GM20431 (cell line): ENCODE data around the gene MAP2K5.

Source experiments
- in situ Hi-C: fragments of 300-500 bp; cut with MseI, MboI; formaldehyde crosslinking; loops from one replicate; pipeline ENCODE4 v1.15.0; 2020; ENCODE audit warnings: low sequenced_read_pairs; ENCODE audit not compliant: unreplicated experiment

Gene MAP2K5

DNA sequence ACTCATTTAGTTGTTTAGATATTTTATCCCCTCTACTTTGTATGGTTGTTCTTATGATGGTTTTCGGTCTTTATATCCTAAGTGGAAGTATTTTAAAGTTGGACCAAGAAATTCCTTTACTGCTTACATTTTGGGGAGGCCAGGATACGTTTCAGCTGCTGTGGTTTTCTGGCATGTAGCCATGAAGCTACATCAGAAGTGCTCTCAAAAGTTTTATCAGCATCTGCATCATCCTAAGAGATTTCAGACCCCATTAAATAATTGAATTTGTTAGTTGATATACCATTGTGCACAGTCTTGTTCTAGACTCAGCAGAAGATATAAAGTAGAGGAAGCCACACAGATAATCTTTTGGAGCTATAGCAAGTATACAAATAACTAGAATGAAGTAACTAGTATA is 232.7 kb downstream of the MAP2K5 start:
- in situ Hi-C loops: no loop called here

DNA sequence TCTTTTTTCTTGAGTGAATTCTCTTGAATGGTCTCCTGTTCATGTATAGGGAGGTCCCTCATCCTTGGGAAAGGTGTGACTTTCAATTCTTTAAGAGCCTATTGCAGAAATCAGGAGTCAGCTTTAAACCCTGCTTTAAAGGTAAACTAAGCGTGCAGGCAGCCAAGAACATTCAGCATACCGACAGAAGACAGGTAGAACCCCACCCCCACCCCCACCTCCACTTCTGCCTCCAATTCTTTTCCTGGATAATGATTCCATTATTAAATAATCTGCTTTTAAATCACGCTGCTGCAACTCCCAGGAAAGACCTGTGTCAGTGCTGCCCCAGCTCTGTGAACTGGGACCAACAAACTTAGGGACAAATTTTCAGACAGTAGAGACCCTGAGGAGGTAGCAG is 233.5 kb downstream of the MAP2K5 start:
- in situ Hi-C loops: no loop called here

DNA sequence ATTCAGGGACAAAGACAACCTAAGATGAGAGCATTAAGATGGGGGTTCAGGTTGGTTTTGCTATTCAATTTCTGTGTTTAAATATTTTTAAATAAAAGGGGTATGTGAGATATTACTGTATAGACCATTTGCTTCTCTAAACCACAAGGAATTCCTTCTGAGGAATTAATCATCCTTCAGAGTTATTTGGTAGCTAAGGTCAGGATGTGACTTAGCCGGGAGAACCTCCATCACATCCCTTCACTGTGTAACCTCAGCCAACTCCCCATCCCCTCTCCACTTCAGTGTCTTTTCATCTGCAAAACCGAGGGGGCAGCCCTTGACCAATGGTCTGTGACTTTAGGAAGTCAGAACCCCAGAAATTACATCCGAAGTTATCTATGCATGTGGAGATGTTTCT is 234.1 kb downstream of the MAP2K5 start:
- in situ Hi-C loops: no loop called here

DNA sequence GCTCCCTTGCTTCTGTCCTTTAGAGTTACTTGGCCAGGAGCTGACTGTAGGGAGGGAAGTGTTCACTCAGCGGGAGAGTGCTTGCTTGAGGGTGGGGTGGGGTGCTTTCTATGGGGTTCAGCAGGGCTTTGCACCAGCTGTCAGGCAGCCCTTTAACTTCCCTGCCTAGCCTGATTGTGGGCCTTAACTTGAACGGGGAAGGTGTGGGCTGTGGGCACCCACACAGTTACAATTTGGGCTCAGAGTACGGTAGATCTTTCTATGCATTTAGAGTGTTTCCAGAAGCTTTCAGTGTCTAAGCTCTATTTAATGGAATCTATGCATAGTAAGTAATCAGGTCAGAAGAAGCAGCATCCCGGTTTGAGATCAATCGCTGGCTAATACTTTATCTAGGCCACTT is 234.6 kb downstream of the MAP2K5 start:
- in situ Hi-C loops: no loop called here

DNA sequence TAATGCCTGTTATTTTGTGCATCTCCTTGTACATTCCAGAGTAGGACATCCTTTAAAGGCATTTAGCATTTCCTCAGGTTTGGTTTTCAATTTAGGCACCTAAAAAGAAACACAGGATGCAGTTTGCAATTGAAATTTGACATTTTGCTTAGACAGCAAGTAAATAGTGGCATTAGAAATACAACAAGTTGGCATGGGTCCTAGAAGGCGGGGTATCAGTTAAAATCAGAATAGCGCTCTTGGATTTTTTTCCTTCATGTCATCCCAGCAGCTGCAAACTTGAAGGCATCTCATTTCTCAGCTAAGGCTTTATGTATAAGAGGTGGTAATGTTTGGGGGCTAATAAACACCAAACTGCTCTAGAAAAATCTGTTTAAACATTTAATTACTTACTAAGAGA is 235.3 kb downstream of the MAP2K5 start:
- in situ Hi-C loops: no loop called here

DNA sequence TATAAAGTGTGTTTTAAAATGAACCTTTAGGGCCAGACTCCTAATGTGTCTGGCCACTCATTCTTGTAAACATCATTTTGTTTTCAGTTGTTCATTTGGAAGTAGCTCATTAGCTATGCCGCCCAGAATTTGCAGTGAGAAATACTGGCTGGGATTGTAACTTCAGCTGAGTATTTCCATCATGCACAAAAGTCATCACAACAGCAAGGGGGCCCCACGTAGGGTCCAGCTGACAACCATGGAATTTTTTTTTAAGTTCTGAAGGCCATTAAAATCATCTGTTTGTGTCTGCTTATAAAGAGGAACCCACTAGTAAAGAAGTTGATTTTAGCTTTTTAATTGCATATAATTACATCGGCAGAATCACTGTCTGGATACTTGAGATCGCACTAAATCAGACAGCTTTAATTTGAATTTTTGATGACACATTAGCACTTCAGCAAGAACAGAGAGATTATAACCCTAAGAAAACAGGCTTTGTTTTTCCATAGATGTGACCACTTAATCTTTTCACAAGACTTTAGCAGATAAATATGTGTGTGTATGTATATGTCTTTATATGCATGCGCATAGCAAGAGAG is 236.6 kb downstream of the MAP2K5 start:
- in situ Hi-C loops: no loop called here

DNA sequence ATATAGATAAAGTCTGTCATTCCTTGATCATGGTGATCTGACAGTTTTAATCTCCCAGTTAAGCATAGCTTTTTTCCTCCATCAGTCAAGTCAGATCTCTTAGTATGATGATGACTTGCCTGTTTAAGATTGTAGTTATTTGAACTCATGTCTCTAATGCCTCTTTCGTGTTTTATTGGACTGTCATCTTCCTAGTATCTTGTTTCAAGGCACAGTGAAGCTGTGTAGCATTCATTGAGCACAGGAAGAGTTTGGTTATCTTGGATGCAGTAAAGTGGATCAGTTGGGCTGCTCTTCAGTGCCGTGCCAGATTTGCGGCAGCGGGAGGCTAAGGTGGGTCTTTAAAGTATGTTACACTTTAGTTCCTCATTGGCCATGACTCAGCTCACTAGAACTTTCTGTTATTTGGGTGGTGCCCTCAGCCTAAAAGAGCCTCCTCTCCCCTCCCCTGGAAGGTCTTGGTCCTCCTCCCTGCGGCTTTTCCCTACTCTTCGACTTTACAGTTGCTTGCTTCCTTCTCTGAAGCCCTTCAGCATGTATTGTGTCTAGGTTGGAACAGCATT is 237.1 kb downstream of the MAP2K5 start:
- in situ Hi-C loops: no loop called here

DNA sequence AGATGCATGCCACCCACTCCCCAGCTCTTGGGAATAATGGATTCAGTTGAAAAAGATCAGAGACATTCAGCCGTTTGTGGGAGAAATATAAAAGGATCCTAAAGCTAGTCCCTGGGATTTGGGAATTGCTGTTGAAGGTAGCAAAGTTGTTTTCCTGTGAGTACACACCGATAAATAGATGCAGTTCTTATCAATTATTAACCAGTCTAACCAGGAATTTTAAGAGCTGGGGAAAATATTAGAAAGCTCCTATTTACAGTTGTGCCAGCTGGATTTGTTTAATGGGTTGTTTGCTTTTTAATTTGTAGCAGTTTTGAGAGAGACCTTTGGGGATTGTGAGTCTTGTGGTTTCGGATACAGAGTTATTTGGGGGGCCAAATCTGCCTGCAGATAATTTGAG is 238.6 kb downstream of the MAP2K5 start:
- in situ Hi-C loops: no loop called here

DNA sequence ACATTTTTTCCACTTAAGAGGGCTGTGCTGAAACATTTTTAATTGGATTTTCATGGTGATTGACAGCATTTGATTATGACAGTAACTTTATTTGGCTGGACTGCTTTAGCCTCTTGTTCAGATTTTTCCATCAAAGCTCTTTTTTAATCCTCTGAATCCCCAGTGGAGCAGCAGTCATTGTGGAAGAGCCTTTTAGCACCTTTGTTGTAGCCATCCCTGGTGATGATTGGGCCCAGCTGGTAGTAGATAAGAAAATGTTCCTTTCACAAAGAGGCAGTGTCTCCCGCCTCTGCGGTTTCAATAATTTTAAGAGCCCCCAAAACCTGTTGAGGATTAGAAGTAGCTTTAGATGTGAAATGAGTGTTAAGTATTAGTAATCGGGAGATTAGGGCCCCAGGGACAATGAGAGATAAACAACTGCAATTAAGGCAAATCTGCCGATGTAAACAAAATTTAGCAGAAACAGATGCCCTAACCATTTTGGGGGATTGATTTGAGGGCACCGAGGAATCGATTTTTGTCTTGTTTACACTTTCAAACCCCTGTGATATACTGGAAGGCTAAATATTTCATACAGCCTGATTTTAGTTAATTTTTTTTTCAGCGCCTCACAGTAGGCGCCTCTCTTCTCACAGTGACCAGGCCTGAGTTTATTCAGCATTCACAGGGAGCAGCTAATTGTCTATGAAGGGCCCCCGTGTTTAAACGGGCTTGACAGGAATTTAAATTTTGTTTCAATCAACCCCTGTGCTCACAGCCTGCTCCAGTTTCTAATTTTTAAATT is 239.6 kb downstream of the MAP2K5 start:
- in situ Hi-C loops: no loop called here

DNA sequence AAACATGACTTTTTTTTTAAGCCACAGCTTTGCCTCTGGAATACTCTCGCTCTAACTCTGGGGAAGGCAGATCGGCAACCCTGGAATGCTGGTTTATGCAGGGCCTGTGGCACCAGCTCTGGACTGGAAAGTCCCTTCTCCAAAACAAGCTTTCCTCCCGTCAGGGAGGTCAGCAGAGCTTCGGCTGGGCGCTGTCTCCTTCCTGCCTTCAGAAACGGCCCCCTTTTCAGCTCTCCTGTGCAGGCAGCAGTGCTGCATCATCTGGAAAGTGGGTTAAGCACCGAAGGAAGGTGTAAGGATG is 240.1 kb downstream of the MAP2K5 start:
- in situ Hi-C loops: no loop called here

DNA sequence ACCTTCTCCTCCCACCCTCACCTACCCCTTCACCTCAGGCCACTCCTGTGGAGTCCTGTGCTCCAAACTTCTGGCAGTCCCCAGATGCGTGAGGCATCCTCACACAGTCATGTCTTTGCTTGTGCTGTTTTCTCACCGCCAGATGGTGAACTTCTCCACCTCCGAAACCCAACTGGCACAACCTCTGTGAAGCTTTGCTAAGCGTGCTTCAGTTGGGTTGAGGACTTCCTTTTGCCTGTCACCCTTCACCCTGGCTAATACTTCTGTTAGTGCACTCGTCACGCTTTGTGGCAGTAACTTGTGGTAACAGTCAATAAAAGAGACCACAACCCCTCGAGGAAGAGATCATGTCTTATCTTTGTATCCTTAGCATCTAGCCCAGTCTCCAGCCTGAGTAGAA is 240.8 kb downstream of the MAP2K5 start:
- in situ Hi-C loops: no loop called here

DNA sequence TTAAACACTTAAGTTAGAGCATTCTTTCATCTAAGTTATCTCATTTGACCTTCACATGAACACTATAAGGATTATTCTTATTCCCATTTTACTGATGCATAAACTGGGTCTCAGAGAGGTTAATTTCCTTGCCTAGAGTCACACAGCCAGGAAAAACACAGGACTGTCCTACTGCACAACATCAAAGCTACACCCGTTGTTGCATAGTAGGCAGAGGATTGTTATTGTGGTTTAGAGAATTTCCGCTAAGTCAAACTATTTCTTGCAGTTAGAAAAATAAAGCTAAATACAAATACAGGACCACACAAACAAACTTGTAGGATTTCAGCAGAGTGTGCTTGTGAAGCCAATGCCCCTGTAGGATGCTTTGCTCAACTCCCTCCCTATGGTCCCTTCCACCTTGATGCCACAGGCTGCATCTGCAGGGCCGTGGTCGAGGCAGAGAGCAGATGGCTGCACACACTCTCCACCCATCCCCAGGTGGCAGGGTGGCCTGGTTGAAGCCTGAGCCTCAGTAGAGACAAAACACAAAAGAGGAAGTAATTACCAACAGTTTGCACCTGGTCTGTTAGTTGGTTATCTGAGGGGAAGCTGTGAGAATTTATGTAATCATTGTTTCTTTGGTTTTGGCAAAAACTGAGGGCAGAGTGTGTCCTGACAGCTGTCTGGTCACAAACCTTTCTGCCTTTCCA is 241.7 kb downstream of the MAP2K5 start:
- in situ Hi-C loops: no loop called here

DNA sequence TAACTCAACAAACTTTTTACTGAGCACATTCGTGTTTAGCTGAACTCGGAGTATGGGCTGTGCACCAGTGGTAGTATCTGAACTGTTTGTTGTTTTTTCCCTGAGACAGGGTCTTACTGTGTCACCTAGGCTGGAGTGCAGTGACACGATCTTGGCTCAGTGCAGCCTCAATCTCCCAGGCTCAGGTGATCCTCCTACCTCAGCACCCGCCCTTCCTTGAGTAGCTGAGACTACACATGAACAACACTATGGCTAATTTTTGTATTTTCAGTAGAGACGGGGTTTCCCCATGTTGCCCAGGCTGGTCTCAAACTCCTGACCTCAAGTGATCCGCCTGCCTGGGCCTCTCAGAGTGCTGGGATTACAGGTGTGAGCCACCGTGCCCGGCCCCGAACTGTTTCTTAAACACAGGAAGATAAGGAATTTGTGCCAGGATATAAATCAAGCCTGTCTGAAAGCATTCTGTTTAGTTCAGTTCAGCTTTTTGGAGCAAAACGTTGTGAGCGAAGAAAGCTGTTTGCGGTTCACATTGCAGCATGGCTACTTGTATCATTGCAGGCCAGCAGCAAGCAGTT is 242.4 kb downstream of the MAP2K5 start:
- in situ Hi-C loops: no loop called here

DNA sequence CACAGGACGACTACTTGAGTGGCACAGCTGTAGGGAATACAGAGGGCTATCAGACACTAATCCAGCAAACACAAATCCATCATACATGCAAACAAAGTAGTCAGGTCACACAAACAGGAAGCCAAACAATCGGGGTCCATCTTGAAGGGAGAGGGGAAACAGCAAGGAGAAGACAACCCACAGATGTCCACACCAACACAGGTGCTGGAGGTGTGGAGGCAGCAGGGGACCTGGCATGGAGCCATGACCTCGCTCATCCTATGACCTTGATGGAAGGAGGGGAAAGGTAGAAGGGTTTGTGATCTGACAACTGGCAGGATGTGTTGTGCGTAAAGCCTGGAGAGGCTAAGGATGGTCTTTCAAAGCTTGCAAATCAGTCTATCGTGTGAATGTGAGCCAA is 242.9 kb downstream of the MAP2K5 start:
- in situ Hi-C loops: no loop called here

DNA sequence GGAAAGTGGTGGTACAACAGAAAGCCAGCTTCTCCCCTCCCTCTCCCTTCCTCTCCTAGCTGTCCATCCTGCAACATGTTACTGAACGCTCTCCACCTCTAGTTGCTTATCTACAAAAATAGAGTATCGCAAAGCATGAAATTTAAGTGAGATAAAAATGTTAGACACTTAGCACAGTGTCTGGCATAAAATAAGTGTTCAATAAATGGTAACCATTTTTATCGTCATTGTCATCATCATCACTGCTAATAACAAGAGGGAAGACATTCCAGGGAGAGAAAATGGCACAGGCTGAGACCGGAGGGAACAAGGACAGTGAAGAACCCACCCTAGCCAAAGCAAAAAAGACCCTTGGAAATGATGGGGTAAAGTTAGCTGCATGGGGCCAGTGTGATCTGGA is 244.1 kb downstream of the MAP2K5 start:
- in situ Hi-C loops: no loop called here

DNA sequence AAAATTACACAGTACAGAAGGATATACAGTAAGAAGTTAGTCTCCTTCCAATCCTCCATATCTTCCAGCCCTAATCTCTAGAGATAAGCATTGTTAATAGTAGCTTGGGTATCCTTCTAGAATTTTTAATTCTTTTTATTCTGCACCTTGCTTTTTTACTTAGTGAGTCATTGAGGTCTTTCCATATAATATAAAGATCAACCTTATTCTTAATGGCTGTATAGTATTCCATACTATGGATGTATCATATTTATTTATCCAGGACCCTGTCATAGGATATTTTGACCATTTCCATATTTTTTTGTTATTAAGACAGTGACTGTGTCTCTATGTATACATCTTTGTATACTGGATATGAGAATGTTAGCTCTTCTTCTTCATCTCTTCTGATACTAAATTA is 246.5 kb downstream of the MAP2K5 start:
- in situ Hi-C loops: no loop called here

DNA sequence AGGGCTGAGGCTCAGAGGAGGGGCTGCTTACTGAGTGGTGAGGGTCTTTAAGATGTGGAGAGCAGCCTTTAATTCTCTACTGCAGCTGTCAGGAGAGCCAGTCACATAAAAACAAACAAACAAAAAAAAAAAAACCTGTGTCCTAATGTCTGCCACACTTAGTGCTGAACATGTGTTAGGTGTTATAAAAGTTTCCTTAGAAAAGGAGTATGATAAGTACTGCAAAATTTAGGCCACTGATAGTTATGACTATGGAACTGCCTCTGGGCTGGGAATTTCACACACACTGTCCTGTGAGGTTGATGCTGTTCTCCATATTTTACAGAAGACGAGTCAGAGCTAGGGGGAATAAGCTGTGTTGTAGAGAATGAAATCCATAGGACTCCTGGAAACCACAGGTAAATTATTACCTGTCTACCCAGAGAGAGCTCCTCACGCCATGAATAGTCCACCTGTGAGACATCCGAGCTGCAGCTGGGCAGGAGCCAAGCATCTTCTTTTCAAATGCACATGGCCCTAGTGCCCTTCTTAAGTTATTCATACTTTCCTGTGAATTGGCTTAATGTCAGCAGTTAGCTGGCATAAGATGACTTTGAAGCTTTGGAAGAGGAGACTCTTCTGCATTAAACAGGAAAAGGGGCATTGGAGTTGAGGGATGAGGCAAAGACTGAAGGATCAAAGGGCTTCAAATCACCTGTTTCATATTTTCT is 248.3 kb downstream of the MAP2K5 start:
- in situ Hi-C loops: no loop called here

DNA sequence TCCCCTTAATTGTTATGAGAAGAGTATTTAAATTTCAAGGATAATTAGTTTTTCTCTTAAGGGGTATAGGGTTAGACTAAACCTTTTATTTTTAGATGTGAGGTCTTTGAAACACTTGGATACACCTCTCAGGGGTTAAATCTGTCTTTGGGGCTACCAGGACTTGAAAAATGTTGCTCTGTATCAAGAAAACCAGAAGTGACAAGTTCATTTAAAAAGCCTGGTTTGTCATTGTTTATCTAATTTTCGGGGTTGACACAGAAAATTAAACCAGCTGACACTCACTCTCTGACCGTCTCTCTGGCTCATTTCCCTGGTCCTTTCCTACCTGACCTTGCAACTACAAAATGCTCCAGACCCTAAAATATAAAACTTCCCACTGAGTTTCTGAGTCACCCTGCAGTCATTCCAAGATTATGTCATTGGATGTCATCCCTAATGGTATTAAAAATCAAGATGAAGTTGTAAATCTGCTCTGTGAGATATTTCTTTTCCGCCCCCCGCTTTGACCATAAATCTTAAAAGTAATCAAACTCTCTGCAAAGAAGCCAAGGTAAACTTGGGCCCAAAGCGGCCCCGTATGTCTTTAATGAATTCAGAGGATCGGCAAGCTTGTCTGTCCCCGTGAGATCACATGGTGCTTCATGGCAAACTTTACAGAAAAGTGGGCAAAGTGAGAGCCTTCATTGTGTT is 249.9 kb downstream of the MAP2K5 start:
- in situ Hi-C loops: no loop called here

DNA sequence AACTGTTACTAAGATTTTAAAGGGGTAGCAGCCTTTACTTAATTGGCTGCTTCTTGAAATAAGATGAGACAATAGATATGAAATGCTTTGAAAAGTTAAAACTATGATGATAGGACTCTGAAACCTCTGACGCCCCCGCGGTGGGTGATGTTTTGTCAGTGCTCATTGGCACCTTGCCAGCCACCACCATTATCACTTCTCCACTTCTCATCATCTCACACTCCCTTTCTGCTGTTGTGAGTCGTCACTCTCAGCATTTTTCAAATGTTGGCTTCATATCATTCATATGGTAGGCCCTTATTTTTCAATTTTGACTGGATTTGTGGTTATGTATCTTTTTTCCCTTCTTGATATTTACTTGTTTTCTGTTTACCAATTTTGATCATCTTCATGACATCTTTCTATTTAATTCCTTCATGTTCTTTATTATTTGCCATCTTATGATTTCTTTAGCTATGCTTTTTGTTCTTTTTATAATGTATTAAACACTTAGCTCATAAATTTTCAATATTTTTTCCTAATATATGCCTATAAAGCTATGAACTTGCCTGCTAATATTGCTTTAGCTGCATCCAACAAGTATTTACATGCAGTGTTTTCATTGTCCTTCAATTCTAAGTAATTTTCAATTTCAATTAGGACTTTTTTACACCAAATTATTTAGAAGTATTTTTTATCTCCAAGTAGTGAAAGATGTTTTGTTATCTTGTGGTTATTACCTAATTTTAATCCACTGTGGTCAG is 252.5 kb downstream of the MAP2K5 start:
- in situ Hi-C loops: no loop called here
